Activated naive CD4-positive, alpha-beta T cell (primary cell): ENCODE results near the gene SIMC1.
A peak's percentile ranks its signal among the peaks of the same experiment; 100 is the strongest.

ENCODE experiments used
- DNase-seq, 4 experiments: peaks; one replicate each; lab custom pipeline; 2025; lab: John Stamatoyannopoulos, UW

Gene SIMC1

DNA sequence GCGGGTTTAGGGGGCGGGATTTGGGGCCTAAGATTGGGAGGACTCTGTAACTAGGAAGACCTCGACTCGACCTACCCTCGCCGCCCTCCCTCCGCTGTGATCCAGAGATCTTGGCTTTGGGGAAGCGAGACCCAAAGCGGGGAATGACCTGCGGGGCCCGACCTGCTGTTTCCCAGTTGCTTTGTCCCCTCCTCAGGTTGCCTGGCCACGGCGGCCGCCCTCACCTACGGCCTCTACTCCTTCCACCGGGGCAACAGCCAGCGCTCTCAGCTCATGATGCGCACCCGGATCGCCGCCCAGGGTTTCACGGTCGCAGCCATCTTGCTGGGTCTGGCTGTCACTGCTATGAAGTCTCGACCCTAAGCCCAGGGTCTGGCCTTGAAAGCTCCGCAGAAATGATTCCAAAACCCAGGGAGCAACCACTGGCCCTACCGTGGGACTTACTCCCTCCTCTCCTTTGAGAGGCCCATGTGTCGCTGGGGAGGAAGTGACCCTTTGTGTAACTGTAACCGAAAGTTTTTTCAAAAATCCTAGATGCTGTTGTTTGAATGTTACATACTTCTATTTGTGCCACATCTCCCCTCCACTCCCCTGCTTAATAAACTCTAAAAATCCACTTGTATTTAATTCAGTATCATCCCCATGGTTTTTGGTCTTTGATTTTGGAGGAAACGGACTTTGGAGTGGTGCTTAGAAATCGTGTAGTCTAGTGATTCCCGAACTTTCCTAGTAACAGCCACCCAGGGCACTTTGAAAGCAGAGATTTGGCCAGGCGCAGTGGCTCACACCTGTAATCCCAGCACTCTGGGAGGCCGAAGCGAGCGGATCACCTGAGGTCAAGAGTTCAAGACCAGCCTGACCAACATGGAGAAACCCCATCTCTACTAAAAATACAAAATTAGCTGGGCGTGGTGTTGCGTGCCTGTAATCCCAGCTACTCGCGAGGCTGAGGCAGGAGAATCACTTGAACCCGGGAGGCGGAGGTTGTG is 151.2 kb downstream of the SIMC1 start:
- DNase-seq: peak in 1 of 4 experiments; percentile 71

DNA sequence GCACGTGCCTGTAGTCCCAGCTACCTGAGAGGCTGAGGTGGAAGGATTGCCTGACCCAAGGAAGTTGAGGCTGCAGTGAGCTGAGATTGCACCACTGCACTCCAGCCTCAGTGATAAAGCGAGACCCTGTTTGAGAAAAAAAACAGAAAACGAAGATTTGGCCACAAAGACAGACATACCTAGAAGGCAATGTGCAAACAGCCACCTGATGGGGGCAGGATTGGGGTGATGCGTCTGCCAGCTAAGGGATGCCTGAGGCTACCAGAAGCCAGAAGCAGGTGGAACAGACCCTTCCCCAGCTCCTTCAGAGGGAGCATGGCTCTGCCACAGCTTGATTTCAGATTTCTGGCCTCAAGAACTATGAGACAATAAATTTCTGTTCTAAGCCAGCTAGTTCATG is 153.3 kb downstream of the SIMC1 start:
- DNase-seq: no peak

DNA sequence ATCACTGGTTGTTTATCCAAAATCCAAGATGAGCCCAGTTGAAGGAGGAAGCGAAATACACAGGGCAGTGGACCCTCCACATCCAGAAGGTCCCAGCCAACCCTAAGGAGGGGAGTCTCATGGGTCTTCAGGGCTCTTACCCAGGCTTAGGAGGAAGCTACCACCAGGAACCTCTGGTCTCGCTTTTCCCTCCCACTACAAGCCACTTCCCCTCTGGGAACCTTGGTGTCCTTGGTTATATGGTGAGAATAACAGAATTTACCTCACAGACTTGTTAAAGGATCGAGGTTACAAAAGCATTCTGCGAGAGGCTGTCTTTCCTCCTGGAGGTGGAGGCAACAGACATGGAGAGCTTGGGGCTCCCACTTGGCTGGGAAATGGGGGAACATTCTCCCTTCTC is 153.8 kb downstream of the SIMC1 start:
- no peak for DNase-seq

DNA sequence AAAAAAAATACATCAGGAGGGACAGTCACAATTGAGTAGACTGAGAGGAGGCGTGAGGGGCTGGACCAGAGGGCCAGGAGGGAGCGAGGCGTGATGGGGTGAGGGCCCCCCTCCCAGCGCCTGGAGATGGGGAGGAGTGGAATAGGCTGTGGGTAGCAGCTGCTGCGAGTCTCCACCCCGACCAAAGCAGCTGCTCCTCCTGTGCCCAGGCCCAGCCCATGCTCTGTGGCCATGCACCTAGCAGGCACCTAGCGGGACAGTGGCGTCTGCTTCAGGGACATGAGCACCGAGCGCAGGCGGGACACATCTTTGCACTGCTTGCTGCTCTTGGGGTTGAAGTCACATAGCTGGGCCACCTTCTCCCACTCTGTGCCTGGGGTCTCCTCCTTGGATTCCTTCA is 154.3 kb downstream of the SIMC1 start:
- no peak for DNase-seq

DNA sequence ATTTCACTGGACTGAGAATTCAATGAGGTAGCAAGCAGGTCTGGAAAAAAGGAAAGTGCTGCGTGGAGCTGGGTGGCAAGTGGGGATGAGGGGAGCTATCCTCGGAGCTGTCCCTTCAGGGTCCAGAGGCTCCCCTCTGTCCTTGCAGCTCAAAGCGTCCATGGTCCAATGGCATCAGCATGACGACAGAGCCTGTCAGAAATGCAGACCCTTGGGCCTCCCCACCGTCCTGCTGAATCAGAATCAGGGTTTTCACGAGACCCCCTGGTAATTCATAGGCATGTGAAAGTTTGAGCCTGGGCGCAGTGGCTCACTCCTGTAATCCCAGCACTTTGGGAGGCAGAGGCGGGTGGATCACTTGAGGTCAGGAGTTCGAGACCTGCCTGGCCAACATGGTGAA is 155.9 kb downstream of the SIMC1 start:
- DNase-seq: no peak

DNA sequence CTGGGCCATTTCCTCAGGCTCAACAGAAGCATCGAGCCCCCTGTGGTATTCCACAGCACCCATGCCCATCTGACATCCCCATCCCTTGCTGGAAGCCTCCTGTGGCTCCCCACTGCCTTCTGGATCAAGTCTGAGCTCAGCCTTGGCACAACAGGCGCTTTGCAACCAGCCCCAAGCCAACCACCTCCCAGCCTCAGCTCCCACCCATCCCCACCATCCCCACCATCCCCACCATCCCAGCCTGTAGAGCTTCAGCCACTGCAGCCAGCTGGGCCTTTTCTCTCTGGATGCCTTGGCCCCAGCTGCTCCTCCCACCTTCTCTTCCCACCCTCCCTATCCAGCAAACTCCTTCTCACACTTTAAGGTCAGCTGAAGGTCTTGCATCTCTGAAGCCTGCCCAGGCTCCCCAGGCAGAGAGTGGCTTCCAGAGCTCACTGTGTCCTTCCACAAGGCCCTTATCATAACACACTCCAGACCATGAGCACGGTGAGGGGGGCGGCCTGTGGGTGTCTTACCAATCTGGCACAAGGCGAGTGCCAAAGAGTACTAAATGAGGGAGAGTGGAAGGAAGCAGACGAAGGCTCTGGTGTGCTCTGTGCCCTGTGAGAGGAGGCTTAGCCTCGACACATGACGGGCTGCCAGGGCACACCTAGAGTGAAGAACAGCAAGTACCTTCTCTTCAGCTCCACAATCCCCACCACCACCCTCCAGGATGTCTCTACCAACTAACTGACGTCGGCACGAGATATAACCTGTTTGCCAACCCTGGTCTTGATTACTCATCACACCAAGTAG is 156.9 kb downstream of the SIMC1 start:
- no peak for DNase-seq
